Upper lobe of right lung (tissue), 1 donor: ENCODE results near the gene RPRD1B. TPM values are rescaled to one million over a fixed set of nuclear protein-coding genes. Genes with fewer than 3 reads are reported as not detected.
A peak's percentile ranks its signal among the peaks of the same experiment; 100 is the strongest.

ENCODE experiments used
- ATAC-seq: fragments of 200-7000 bp; cut with Tn5 transposase; one replicate; pipeline ENCODE4 v1.9.1; 2020; ENCODE audit warnings: mild to moderate bottlenecking, moderate library complexity
- DNase-seq: peaks from one replicate; pipeline ENCODE4 v3.0.0-alpha.2; 2020
- H3K27ac ChIP-seq: fragments of 200-600 bp; one replicate; pipeline ENCODE4 v1.8.0; 2022
- H3K27me3 ChIP-seq: fragments of 200-600 bp; one replicate; pipeline ENCODE4 v1.8.0; 2022; ENCODE audit warnings: mild to moderate bottlenecking
- H3K36me3 ChIP-seq: fragments of 200-600 bp; one replicate; pipeline ENCODE4 v1.8.0; 2022
- H3K4me1 ChIP-seq: fragments of 200-600 bp; one replicate; pipeline ENCODE4 v1.8.0; 2022
- H3K4me3 ChIP-seq: fragments of 200-600 bp; one replicate; pipeline ENCODE4 v1.8.0; 2022; ENCODE audit warnings: mild to moderate bottlenecking
- H3K9me3 ChIP-seq: fragments of 200-600 bp; one replicate; pipeline ENCODE4 v1.8.0; 2022
- CTCF ChIP-seq: fragments of 200-600 bp; IDR thresholded peaks from one replicate; pipeline ENCODE4 v1.8.0; 2022; ENCODE audit warnings: antibody characterized with exemption
- intact Hi-C: fragments of 100-400 bp; cut with DNase I; formaldehyde crosslinking; loops from one replicate; pipeline ENCODE4 v1.11.0; 2022
- total RNA-seq: library from RNA; stranded (reverse); fragmentation: NEBNext Ultra II Directional; extraction: Animal tissue kit (Norgen Biotek cat#: 25700); gene quantifications from one replicate; pipeline ENCODE4 v1.2.1, GENCODE V29; 2021
- donor health status: DM: no; HTN: yes; CAD: no; lungs with severe emphysema.

Gene RPRD1B
- total RNA-seq, 1 donor from 2014 or later, result 33.1 TPM

- Histone ChIP-seq H3K9me3 (no peaks in the 10 kb centered on the region), H3K36me3 (peaks cover 71% of the 10 kb centered on the region), H3K27me3 (no peaks in the 10 kb centered on the region), H3K27ac (no peak overlapping the region), H3K4me1 (peaks cover 3% of the 10 kb centered on the region), H3K4me3 (no peak overlapping the region)
- TF ChIP-seq CTCF, result no peak
- intact Hi-C loops, result no loop called here
- DNase-seq, result no peak
- no peak for ATAC-seq
These were observed 11.1 kb downstream of the RPRD1B start for GRCh38 chr20:38044685-38045084.

- TF ChIP-seq CTCF, result no peak
- DNase-seq (no peak), ATAC-seq (no peak)
- no peaks in the 10 kb centered on the region for H3K9me3 ChIP-seq
- peaks cover 18% of the 10 kb centered on the region for H3K4me1 ChIP-seq
- H3K27me3 ChIP-seq, result no peaks in the 10 kb centered on the region
- H3K36me3 ChIP-seq, result peaks cover 70% of the 10 kb centered on the region
- no peak overlapping the region for H3K4me3 ChIP-seq
- no peak overlapping the region for H3K27ac ChIP-seq
- intact Hi-C loops, result no loop called here
These were observed 13.0 kb downstream of the RPRD1B start for GRCh38 chr20:38046572-38046971.

- ATAC-seq (peak; percentile 24), DNase-seq (no peak)
- no peak overlapping the region for H3K4me3 ChIP-seq
- no peak for TF ChIP-seq CTCF
- peaks cover 28% of the 10 kb centered on the region for H3K4me1 ChIP-seq
- H3K27ac ChIP-seq, result no peak overlapping the region
- H3K36me3 ChIP-seq, result peaks cover 50% of the 10 kb centered on the region
- intact Hi-C loops, result no loop called here
- no peaks in the 10 kb centered on the region for H3K9me3 ChIP-seq
- H3K27me3 ChIP-seq, result no peaks in the 10 kb centered on the region
These were observed 16.3 kb downstream of the RPRD1B start for GRCh38 chr20:38049800-38050199.

GRCh38 chr20:38050686-38051085 is 17.1 kb downstream of the RPRD1B start:
- Histone ChIP-seq H3K9me3 (no peaks in the 10 kb centered on the region), H3K4me1 (peaks cover 33% of the 10 kb centered on the region), H3K36me3 (peaks cover 45% of the 10 kb centered on the region), H3K27me3 (no peaks in the 10 kb centered on the region), H3K4me3 (no peak overlapping the region), H3K27ac (no peak overlapping the region)
- TF ChIP-seq CTCF, result no peak
- intact Hi-C loops, result no loop called here
- no peak for DNase-seq
- ATAC-seq, result no peak

- Histone ChIP-seq H3K27me3 (no peaks in the 10 kb centered on the region), H3K4me3 (no peak overlapping the region), H3K4me1 (peaks cover 34% of the 10 kb centered on the region), H3K9me3 (no peaks in the 10 kb centered on the region), H3K27ac (no peak overlapping the region), H3K36me3 (peaks cover 56% of the 10 kb centered on the region)
- no peak for DNase-seq
- intact Hi-C loops, result no loop called here
- peak; percentile 26 for ATAC-seq
- TF ChIP-seq CTCF, result no peak
These were observed 19.3 kb downstream of the RPRD1B start for GRCh38 chr20:38052870-38053269.

GRCh38 chr20:38054647-38055046 is 21.1 kb downstream of the RPRD1B start:
- intact Hi-C loops, result no loop called here
- Histone ChIP-seq H3K4me1 (peaks cover 32% of the 10 kb centered on the region), H3K36me3 (peaks cover 60% of the 10 kb centered on the region), H3K9me3 (no peaks in the 10 kb centered on the region), H3K4me3 (no peak overlapping the region), H3K27me3 (no peaks in the 10 kb centered on the region), H3K27ac (no peak overlapping the region)
- no peak for TF ChIP-seq CTCF
- peak; percentile 48 for ATAC-seq
- DNase-seq, result no peak
